DND-41 (cell line): ENCODE data around the gene APBB2.

Experiments used
- CTCF ChIP-seq: IDR thresholded peaks from 2 replicates; pipeline ENCODE4 v1.5.1; 2012; ENCODE audit warnings: borderline replicate concordance, low read length, moderate library complexity, mild to moderate bottlenecking; ENCODE audit not compliant: poor library complexity, severe bottlenecking; ENCODE audit errors: extremely low read depth
- EZH2 ChIP-seq: IDR thresholded peaks from 3 replicates; pipeline ENCODE4 v1.6.1; 2012; ENCODE audit warnings: borderline replicate concordance, low read depth, mild to moderate bottlenecking, moderate library complexity, low read length, inconsistent platforms; ENCODE audit not compliant: severe bottlenecking

GRCh38 chr4:40785727-40786126 is 428.6 kb downstream of the APBB2 start:
- TF ChIP-seq CTCF = no peak
- no peak for TF ChIP-seq EZH2
